NCI-H128 (cell line): Measurements from ENCODE around the gene KCNJ12.
"Not testable (repeated sequence)": the region's sequence is repeated elsewhere in the genome, so short reads cannot be mapped to it uniquely, and the experiment has no call there.

Source experiments
- DNase-seq: peaks from one replicate; lab custom pipeline; 2025; ENCODE audit not compliant: unreplicated experiment; lab: John Stamatoyannopoulos, UW

The KCNJ12 gene

GRCh38 chr17:21418446-21419298 lies 42.5 kb downstream of the KCNJ12 start:
- DNase-seq: no peak

GRCh38 chr17:21419299-21420239 lies 43.4 kb downstream of the KCNJ12 start:
- DNase-seq: no peak

GRCh38 chr17:21420503-21421090 lies 44.4 kb downstream of the KCNJ12 start:
- DNase-seq: not testable (repeated sequence)

- not testable (repeated sequence) for DNase-seq
Measured at GRCh38 chr17:21421421-21422310, 45.5 kb downstream of the KCNJ12 start.

- DNase-seq: not testable (repeated sequence)
Measured at GRCh38 chr17:21422311-21423189, 46.4 kb downstream of the KCNJ12 start.

GRCh38 chr17:21423190-21423493 lies 47.0 kb downstream of the KCNJ12 start:
- not testable (repeated sequence) for DNase-seq

GRCh38 chr17:21424697-21425096 lies 48.5 kb downstream of the KCNJ12 start:
- DNase-seq: not testable (repeated sequence)

- no peak for DNase-seq
Measured at GRCh38 chr17:21425321-21425720, 49.2 kb downstream of the KCNJ12 start.

- no peak for DNase-seq
Measured at GRCh38 chr17:21425736-21426135, 49.6 kb downstream of the KCNJ12 start.

GRCh38 chr17:21426246-21426645 lies 50.1 kb downstream of the KCNJ12 start:
- not testable (repeated sequence) for DNase-seq

GRCh38 chr17:21426876-21427275 lies 50.7 kb downstream of the KCNJ12 start:
- DNase-seq: not testable (repeated sequence)

GRCh38 chr17:21427727-21428126 lies 51.6 kb downstream of the KCNJ12 start:
- not testable (repeated sequence) for DNase-seq

GRCh38 chr17:21428752-21429424 lies 52.7 kb downstream of the KCNJ12 start:
- not testable (repeated sequence) for DNase-seq

GRCh38 chr17:21429921-21430628 lies 53.9 kb downstream of the KCNJ12 start:
- not testable (repeated sequence) for DNase-seq

GRCh38 chr17:21433971-21434370 lies 57.8 kb downstream of the KCNJ12 start:
- DNase-seq: not testable (repeated sequence)

- not testable (repeated sequence) for DNase-seq
Measured at GRCh38 chr17:21434976-21435375, 58.8 kb downstream of the KCNJ12 start.

GRCh38 chr17:21436481-21436880 lies 60.3 kb downstream of the KCNJ12 start:
- DNase-seq: not testable (repeated sequence)
